AG10803 (cell line): ENCODE data around the gene UBE2V1.
A peak's percentile ranks its signal among the peaks of the same experiment; 100 is the strongest.
"Not testable (repeated sequence)": the region's sequence is repeated elsewhere in the genome, so short reads cannot be mapped to it uniquely, and the experiment has no call there.

Source experiments
- DNase-seq: peaks from one replicate; pipeline ENCODE4 v3.0.0; 2010; ENCODE audit warnings: low read depth
- H3K4me3 ChIP-seq: 2 replicates; pipeline ENCODE4 v1.5.1; 2011; ENCODE audit warnings: mild to moderate bottlenecking, low read length, control low read depth
- CTCF ChIP-seq: conservative IDR thresholded peaks from 2 replicates; pipeline ENCODE4 v1.5.1; 2011; ENCODE audit warnings: mild to moderate bottlenecking, low read length, control low read depth, inconsistent platforms

Gene UBE2V1

GRCh38 chr20:50112512-50113419 lies at the start of gene UBE2V1:
Gene UBE2V1 (minus strand): TSS chr20:50113150. CDS start chr20:50113128, 22 bp downstream.
- DNase-seq: peak; percentile 86
- H3K4me3 ChIP-seq: peak within 1 kb of the TSS; percentile 88
- peak; percentile 47 for TF ChIP-seq CTCF

DNA sequence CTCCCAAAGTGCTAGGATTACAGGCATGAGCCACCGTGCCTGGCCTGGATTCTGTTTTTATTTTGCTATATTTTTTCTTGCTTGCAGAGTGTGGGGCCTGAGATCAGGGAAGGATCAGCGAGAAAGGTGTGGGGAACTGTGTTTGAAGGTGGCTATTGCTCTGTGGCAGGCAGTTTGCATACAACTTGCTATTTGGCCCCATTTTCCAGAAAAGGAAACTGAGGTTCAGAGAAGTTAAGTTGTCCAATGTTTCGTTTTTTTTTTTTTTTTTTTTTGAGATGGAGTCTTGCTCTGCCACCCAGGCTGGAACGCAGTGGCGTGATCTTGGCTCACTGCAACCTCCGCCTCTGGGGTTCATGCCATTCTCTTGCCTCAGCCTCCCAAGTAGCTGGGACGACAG lies 48.5 kb upstream of the UBE2V1 start:
- not testable (repeated sequence) for DNase-seq

DNA sequence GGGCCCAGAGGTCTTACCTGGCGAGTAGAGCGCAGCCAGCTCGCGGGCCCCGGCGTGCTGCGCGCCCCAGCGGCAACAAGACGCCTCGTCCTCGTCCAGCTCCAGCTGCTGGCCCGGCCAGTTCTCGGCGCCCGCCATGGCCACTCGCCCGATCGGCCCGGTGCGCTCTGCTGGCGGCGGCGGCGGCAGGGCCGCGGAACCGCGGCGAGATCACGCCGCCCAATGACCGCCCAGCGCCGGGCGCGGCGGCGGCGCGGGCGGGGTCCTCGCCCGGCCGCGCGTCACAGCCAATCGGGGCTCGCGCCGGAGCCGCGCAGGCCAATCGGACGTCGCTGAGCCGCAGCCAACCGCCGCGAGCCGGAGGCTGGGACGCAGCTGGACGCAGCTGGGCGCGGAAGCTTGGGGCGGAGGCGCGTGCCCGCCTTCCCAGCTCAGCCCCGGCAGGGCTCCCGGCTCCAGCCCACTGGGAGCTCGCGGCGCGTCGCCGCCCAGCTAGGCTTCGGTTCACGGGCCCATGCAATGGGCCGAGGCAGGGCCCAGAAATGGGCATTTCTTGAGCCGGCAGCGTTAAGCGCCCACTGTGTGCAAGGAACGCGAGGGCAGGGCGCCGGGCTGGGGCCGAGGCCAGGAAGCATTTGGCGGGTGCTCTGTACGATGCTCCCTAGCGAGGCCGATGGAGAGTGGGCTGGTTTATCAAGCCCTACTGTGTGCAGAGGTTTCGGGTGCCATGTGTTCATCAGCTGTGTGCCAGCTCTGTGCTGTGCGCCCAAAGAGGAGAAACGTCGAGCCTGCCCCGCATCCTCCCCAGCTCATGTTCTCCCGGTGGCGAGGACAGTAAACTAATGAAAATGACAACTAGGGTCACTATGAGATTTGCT lies 40.8 kb upstream of the UBE2V1 start, which contains the start of gene PEDS1:
TSS of gene PEDS1 (minus strand) at position 224 of the 878 bp plus-strand sequence. CDS start at position 138, 86 bp downstream.
- H3K4me3 ChIP-seq: peak within 1 kb of the TSS; percentile 86
- peak; percentile 90 for DNase-seq
- TF ChIP-seq CTCF: no peak

More for the DNA sequence above, 48.5 kb upstream of the UBE2V1 start:
- H3K4me3 ChIP-seq: not testable (repeated sequence)

DNA sequence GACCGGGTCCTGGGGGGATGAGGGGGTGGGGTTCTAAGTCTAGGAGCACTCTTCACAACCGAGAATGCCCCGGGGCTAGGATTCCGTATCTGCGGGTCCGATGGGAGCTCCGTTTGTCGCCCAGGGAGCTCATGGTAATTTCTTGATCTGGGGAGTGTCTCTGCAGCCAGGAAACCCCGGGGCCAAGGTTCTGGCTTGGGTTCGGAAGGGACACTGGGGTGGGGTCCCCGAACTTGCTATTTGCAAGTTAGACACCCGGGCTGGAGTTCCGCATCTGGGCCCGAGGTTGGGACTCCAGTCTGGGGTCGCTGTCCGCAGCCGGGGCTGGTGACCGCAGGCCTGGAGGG lies 40.2 kb upstream of the UBE2V1 start:
- no peak for TF ChIP-seq CTCF
- peak overlapping the region; percentile 86 for H3K4me3 ChIP-seq
- DNase-seq: no peak

- DNase-seq: no peak
- TF ChIP-seq CTCF: 0 out of 2 replicates have a peak, but pooled peaks have one; percentile 3
- peak overlapping the region; percentile 86 for H3K4me3 ChIP-seq
Observed at GRCh38 chr20:50152394-50153152, 39.6 kb upstream of the UBE2V1 start.

GRCh38 chr20:50151034-50151743 lies 38.2 kb upstream of the UBE2V1 start:
- H3K4me3 ChIP-seq: peak overlapping the region; percentile 35
- peak; percentile 69 for DNase-seq
- TF ChIP-seq CTCF: no peak
